ENCODE measurements around the gene CACNA1G. TPM values are rescaled to one million over a fixed set of nuclear protein-coding genes. Genes with fewer than 3 reads are reported as not detected.

CACNA1G gene
- total RNA-seq (2021) (5.4 to 6.7 TPM (median 6.2 TPM) in 3 replicates), Bru-seq, nascent RNA (percentile 30 among the genes with signal in this experiment)
- long read RNA-seq, experiment 1, partial matches to known transcripts, result 8 of 13 reads
- long read RNA-seq, experiment 1, other reads (novel, unspliced or antisense), result 5 of 13 reads
- long read RNA-seq, experiment 2, partial matches to known transcripts, result 5 of 8 reads
- long read RNA-seq, experiment 2, other reads (novel, unspliced or antisense), result 3 of 8 reads
- long read RNA-seq, experiment 3, result 0 reads

DNA sequence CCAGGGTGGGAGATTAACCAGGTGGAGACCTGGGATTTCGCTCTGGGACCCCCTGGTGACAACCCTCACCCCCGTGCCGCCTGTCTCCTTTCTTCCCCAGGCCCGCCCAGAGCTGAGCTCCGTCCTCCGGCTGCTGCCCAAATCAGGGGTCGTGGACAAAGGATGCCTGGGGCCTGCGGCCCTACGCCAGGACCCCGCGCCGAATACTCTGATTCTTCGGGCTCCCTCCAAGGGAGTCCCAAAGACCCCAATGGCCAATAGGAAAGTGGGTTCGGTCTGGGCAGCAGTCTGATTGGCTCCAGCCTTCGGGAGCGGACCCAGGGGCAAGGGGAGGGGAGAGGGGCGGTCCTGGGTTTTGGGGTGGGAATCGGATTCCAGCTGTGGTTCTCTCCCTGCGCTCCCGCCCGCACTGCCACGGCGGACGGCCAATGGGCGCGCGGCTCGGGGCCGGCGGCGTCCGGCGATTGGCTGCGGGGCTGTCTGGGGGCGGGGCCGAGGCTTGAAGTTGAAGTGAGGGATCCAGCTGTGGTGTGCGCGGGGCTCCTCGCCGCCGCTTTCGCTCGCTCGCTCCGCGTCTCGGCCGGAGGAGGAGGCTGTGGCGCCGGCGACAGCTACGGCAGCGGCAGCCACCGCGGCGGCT lies at the start of gene CACNA1G:
CACNA1G (plus strand) TSS at position 531 of the 640 bp plus-strand sequence. CDS start 745 bp downstream, outside the sequence.
- peaks cover 37% of the 10 kb centered on the region for H3K4me1 Mint-ChIP-seq
- POLR2A ChIA-PET, result interaction anchor here (0.5 to 2.5 kb wide), 16 partner anchors 9 to 306 kb away, joined by 3 to 16 read pairs (median 4); partner anchors contain the start of genes LUC7L3, SPATA20 and TOB1
- DNase-seq (ENCODE audit: low spot score), result peak; percentile 98
- CTCF ChIA-PET, result interaction anchor here (0.7 to 7.2 kb wide), 24 partner anchors 9 to 281 kb away, joined by 3 to 135 read pairs (median 4); partner anchors contain the start of genes CHAD, EPN3 and LRRC59
- TF ChIP-seq NFYB (CRISPR knock-in tag; conservative IDR thresholded peaks at IDR 0.05; ENCODE audit: low read depth) (peak; percentile 85), ZNF423 (CRISPR knock-in tag; IDR thresholded peaks at IDR 0.05) (peak; percentile 46; the same call in 1 of the 2 replicates), ZMAT4 (CRISPR knock-in tag; IDR thresholded peaks at IDR 0.05) (no peak), MXD4 (CRISPR knock-in tag; IDR thresholded peaks at IDR 0.05; ENCODE audit: borderline replicate concordance) (no peak), SP1 (CRISPR knock-in tag; conservative IDR thresholded peaks at IDR 0.05) (peak; percentile 72), ZNF317 (CRISPR knock-in tag; IDR thresholded peaks at IDR 0.05; ENCODE audit: borderline replicate concordance, low read depth) (no peak), ZNF671 (CRISPR knock-in tag; IDR thresholded peaks at IDR 0.05) (no peak), E2F5 (CRISPR knock-in tag; IDR thresholded peaks at IDR 0.05) (no peak)
- TF ChIP-seq, protein P1, sequence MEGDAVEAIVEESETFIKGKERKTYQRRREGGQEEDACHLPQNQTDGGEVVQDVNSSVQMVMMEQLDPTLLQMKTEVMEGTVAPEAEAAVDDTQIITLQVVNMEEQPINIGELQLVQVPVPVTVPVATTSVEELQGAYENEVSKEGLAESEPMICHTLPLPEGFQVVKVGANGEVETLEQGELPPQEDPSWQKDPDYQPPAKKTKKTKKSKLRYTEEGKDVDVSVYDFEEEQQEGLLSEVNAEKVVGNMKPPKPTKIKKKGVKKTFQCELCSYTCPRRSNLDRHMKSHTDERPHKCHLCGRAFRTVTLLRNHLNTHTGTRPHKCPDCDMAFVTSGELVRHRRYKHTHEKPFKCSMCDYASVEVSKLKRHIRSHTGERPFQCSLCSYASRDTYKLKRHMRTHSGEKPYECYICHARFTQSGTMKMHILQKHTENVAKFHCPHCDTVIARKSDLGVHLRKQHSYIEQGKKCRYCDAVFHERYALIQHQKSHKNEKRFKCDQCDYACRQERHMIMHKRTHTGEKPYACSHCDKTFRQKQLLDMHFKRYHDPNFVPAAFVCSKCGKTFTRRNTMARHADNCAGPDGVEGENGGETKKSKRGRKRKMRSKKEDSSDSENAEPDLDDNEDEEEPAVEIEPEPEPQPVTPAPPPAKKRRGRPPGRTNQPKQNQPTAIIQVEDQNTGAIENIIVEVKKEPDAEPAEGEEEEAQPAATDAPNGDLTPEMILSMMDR (IDR thresholded peaks at IDR 0.05), result no peak
- H3K27me3 Mint-ChIP-seq (ENCODE audit: low read depth), result peaks cover 75% of the 10 kb centered on the region
- no peaks in the 10 kb centered on the region for H3K9me3 Mint-ChIP-seq
- H3K36me3 Mint-ChIP-seq, result no peaks in the 10 kb centered on the region
- peak within 1 kb of the TSS; percentile 97 for H3K27ac Mint-ChIP-seq
- peak within 1 kb of the TSS; percentile 87 for H3K4me3 Mint-ChIP-seq
- peak; percentile 83 for ATAC-seq

DNA sequence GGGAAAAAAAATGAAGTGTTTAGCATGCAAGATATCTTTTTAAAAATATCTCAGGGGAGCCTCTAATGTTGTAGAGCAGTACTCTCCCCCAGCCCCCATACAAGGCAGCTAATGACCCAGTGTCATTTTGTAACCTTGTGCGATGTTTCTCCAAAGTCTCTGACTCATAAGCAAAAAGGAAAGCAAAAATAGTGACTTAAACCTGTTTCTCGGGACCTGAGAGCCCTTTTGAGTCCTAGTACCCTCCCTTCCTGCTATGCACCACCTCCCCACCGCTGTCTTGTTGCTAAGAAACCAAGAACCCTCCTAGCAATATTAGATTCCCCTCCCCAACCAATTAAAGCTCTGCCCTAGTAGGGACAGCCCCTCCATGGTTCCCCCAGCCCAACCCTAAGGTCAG lies 49.5 kb upstream of the CACNA1G start:
- Mint-ChIP-seq H3K9me3 (no peaks in the 10 kb centered on the region), H3K27me3 (ENCODE audit: low read depth) (peaks cover 9% of the 10 kb centered on the region), H3K27ac (no peak overlapping the region), H3K4me3 (no peak overlapping the region), H3K4me1 (peaks cover 32% of the 10 kb centered on the region), H3K36me3 (no peaks in the 10 kb centered on the region)
- DNase-seq (ENCODE audit: low spot score), result no peak
- CTCF ChIA-PET, result interaction anchor here (0.5 to 1.0 kb wide), 2 partner anchors 11 to 15 kb away, joined by 3 to 7 read pairs; no protein-coding TSS in a partner anchor
- no peak for ATAC-seq
- POLR2A ChIA-PET, result no interaction called here
- no peak for TF ChIP-seq ZBTB43 (CRISPR knock-in tag; IDR thresholded peaks at IDR 0.05)
- TF ChIP-seq, protein P2, sequence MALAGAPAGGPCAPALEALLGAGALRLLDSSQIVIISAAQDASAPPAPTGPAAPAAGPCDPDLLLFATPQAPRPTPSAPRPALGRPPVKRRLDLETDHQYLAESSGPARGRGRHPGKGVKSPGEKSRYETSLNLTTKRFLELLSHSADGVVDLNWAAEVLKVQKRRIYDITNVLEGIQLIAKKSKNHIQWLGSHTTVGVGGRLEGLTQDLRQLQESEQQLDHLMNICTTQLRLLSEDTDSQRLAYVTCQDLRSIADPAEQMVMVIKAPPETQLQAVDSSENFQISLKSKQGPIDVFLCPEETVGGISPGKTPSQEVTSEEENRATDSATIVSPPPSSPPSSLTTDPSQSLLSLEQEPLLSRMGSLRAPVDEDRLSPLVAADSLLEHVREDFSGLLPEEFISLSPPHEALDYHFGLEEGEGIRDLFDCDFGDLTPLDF (CRISPR knock-in tag; IDR thresholded peaks at IDR 0.05), result no peak
- TF ChIP-seq GABPB1 (CRISPR knock-in tag; IDR thresholded peaks at IDR 0.05), result no peak
- TF ChIP-seq ATF1 (CRISPR knock-in tag; IDR thresholded peaks at IDR 0.05), result no peak
- TF ChIP-seq, protein P3, sequence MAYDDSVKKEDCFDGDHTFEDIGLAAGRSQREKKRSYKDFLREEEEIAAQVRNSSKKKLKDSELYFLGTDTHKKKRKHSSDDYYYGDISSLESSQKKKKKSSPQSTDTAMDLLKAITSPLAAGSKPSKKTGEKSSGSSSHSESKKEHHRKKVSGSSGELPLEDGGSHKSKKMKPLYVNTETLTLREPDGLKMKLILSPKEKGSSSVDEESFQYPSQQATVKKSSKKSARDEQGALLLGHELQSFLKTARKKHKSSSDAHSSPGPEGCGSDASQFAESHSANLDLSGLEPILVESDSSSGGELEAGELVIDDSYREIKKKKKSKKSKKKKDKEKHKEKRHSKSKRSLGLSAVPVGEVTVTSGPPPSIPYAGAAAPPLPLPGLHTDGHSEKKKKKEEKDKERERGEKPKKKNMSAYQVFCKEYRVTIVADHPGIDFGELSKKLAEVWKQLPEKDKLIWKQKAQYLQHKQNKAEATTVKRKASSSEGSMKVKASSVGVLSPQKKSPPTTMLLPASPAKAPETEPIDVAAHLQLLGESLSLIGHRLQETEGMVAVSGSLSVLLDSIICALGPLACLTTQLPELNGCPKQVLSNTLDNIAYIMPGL (CRISPR knock-in tag; IDR thresholded peaks at IDR 0.05), result no peak
- no peak for TF ChIP-seq CREB1 (CRISPR knock-in tag; IDR thresholded peaks at IDR 0.05)
- no peak for TF ChIP-seq ZNF416 (CRISPR knock-in tag; IDR thresholded peaks at IDR 0.05)
- TF ChIP-seq FOXJ3 (CRISPR knock-in tag; IDR thresholded peaks at IDR 0.05; ENCODE audit: borderline replicate concordance), result no peak
- no peak for TF ChIP-seq USF2 (CRISPR knock-in tag; IDR thresholded peaks at IDR 0.05)
- no peak for TF ChIP-seq NR3C1 (CRISPR knock-in tag; conservative IDR thresholded peaks at IDR 0.05; ENCODE audit: low read depth)
- TF ChIP-seq TEAD4 (CRISPR knock-in tag; IDR thresholded peaks at IDR 0.05), result no peak
- TF ChIP-seq, protein P4, sequence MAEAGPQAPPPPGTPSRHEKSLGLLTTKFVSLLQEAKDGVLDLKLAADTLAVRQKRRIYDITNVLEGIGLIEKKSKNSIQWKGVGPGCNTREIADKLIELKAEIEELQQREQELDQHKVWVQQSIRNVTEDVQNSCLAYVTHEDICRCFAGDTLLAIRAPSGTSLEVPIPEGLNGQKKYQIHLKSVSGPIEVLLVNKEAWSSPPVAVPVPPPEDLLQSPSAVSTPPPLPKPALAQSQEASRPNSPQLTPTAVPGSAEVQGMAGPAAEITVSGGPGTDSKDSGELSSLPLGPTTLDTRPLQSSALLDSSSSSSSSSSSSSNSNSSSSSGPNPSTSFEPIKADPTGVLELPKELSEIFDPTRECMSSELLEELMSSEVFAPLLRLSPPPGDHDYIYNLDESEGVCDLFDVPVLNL (CRISPR knock-in tag; IDR thresholded peaks at IDR 0.05; ENCODE audit: borderline replicate concordance, low read depth), result no peak
- TF ChIP-seq, protein P1 (IDR thresholded peaks at IDR 0.05), result no peak
